ENCODE data around the gene SQSTM1.

Gene SQSTM1

GRCh38 chr5:179876610-179876952 is 55.9 kb downstream of the SQSTM1 start:
- Histone ChIP-seq H3K27ac (no peak overlapping the region), H3K4me2 (ENCODE audit: low read length) (no peak overlapping the region), H3K36me3 (ENCODE audit: control insufficient read depth, insufficient read depth, low read length) (no peaks in the 10 kb centered on the region), H3K79me2 (no peaks in the 10 kb centered on the region), H3K27me3 (ENCODE audit: control insufficient read depth, insufficient read depth, low read length) (no peaks in the 10 kb centered on the region), H3K9ac (no peak overlapping the region), H2AFZ (no peak overlapping the region), H3K4me3 (ENCODE audit: low read depth, low read length) (no peak overlapping the region), H3K9me3 (ENCODE audit: control insufficient read depth, low read length) (no peaks in the 10 kb centered on the region), H3K4me1 (no peaks in the 10 kb centered on the region)
- TF ChIP-seq, protein P1, sequence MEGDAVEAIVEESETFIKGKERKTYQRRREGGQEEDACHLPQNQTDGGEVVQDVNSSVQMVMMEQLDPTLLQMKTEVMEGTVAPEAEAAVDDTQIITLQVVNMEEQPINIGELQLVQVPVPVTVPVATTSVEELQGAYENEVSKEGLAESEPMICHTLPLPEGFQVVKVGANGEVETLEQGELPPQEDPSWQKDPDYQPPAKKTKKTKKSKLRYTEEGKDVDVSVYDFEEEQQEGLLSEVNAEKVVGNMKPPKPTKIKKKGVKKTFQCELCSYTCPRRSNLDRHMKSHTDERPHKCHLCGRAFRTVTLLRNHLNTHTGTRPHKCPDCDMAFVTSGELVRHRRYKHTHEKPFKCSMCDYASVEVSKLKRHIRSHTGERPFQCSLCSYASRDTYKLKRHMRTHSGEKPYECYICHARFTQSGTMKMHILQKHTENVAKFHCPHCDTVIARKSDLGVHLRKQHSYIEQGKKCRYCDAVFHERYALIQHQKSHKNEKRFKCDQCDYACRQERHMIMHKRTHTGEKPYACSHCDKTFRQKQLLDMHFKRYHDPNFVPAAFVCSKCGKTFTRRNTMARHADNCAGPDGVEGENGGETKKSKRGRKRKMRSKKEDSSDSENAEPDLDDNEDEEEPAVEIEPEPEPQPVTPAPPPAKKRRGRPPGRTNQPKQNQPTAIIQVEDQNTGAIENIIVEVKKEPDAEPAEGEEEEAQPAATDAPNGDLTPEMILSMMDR (IDR thresholded peaks at IDR 0.05) = no peak

GRCh38 chr5:179878222-179879002 is 57.7 kb downstream of the SQSTM1 start:
- TF ChIP-seq, protein P1 (IDR thresholded peaks at IDR 0.05) = no peak
- Histone ChIP-seq H3K27ac (no peak overlapping the region), H3K36me3 (ENCODE audit: control insufficient read depth, insufficient read depth, low read length) (no peaks in the 10 kb centered on the region), H3K4me2 (ENCODE audit: low read length) (no peak overlapping the region), H3K27me3 (ENCODE audit: control insufficient read depth, insufficient read depth, low read length) (no peaks in the 10 kb centered on the region), H3K9me3 (ENCODE audit: control insufficient read depth, low read length) (peaks cover 4% of the 10 kb centered on the region), H3K79me2 (no peaks in the 10 kb centered on the region), H3K4me1 (no peaks in the 10 kb centered on the region), H3K9ac (no peak overlapping the region), H2AFZ (no peak overlapping the region), H3K4me3 (ENCODE audit: low read depth, low read length) (no peak overlapping the region)

- Histone ChIP-seq H3K9me3 (ENCODE audit: control insufficient read depth, low read length) (peaks cover 4% of the 10 kb centered on the region), H3K9ac (no peak overlapping the region), H3K4me3 (ENCODE audit: low read depth, low read length) (no peak overlapping the region), H3K27ac (no peak overlapping the region), H3K36me3 (ENCODE audit: control insufficient read depth, insufficient read depth, low read length) (no peaks in the 10 kb centered on the region), H2AFZ (no peak overlapping the region), H3K4me2 (ENCODE audit: low read length) (no peak overlapping the region), H3K79me2 (no peaks in the 10 kb centered on the region), H3K4me1 (no peaks in the 10 kb centered on the region), H3K27me3 (ENCODE audit: control insufficient read depth, insufficient read depth, low read length) (no peaks in the 10 kb centered on the region)
- TF ChIP-seq, protein P1 (IDR thresholded peaks at IDR 0.05) = no peak
These were observed 58.4 kb downstream of the SQSTM1 start for GRCh38 chr5:179879003-179879689.

DNA sequence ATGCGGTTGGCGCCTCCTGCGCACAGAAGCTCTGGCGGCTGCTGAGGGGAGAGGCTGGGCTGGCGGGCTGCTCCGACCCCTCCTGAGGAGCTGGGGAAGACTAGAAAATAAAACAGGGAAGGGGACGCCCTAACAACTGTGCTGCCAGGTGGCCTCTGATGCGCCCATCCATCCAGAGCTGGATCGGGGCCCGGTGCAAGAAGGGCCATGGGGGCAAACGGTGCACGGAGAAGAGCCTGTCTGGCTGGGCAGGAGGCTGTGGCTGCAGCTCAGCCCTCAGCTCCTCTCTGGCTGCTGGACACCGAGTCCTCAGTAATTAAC is 58.9 kb downstream of the SQSTM1 start:
- Histone ChIP-seq H3K4me2 (ENCODE audit: low read length) (no peak overlapping the region), H3K9me3 (ENCODE audit: control insufficient read depth, low read length) (peaks cover 4% of the 10 kb centered on the region), H2AFZ (no peak overlapping the region), H3K27me3 (ENCODE audit: control insufficient read depth, insufficient read depth, low read length) (no peaks in the 10 kb centered on the region), H3K4me3 (ENCODE audit: low read depth, low read length) (no peak overlapping the region), H3K9ac (no peak overlapping the region), H3K79me2 (peaks cover 2% of the 10 kb centered on the region), H3K27ac (no peak overlapping the region), H3K36me3 (ENCODE audit: control insufficient read depth, insufficient read depth, low read length) (no peaks in the 10 kb centered on the region), H3K4me1 (no peaks in the 10 kb centered on the region)
- TF ChIP-seq, protein P1 (IDR thresholded peaks at IDR 0.05) = no peak

Data from parathyroid adenoma (tissue), 2 donors.